ENCODE results near the gene APBA2. TPM values are rescaled to one million over a fixed set of nuclear protein-coding genes. Genes with fewer than 3 reads are reported as not detected.

Gene APBA2
- total RNA-seq, 1 donor from 2014 or later, result 33.1 TPM

- DNase-seq (ENCODE audit: low spot score in 2 of 2, unreplicated experiment in 2 of 2), result no peak
- H3K9me3 Mint-ChIP-seq, result peaks cover 4% of the 10 kb centered on the region
- peaks cover 14% of the 10 kb centered on the region for H3K4me1 Mint-ChIP-seq
- H3K27me3 Mint-ChIP-seq (ENCODE audit: low read depth), result no peaks in the 10 kb centered on the region
- H3K4me3 Mint-ChIP-seq, result no peak overlapping the region
- H3K27ac Mint-ChIP-seq, result no peak overlapping the region
- no peaks in the 10 kb centered on the region for H3K36me3 Mint-ChIP-seq
- TF ChIP-seq, protein P1, sequence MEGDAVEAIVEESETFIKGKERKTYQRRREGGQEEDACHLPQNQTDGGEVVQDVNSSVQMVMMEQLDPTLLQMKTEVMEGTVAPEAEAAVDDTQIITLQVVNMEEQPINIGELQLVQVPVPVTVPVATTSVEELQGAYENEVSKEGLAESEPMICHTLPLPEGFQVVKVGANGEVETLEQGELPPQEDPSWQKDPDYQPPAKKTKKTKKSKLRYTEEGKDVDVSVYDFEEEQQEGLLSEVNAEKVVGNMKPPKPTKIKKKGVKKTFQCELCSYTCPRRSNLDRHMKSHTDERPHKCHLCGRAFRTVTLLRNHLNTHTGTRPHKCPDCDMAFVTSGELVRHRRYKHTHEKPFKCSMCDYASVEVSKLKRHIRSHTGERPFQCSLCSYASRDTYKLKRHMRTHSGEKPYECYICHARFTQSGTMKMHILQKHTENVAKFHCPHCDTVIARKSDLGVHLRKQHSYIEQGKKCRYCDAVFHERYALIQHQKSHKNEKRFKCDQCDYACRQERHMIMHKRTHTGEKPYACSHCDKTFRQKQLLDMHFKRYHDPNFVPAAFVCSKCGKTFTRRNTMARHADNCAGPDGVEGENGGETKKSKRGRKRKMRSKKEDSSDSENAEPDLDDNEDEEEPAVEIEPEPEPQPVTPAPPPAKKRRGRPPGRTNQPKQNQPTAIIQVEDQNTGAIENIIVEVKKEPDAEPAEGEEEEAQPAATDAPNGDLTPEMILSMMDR (IDR thresholded peaks at IDR 0.05; ENCODE audit: unreplicated experiment), result no peak
Measured at GRCh38 chr15:28954466-28955159, 68.8 kb downstream of the APBA2 start.

GRCh38 chr15:28955160-28955992, 69.6 kb downstream of the APBA2 start:
- Mint-ChIP-seq H3K4me3 (no peak overlapping the region), H3K27me3 (ENCODE audit: low read depth) (no peaks in the 10 kb centered on the region), H3K9me3 (peaks cover 4% of the 10 kb centered on the region), H3K4me1 (peaks cover 14% of the 10 kb centered on the region), H3K36me3 (no peaks in the 10 kb centered on the region), H3K27ac (peak overlapping the region; percentile 9)
- DNase-seq (ENCODE audit: low spot score in 2 of 2, unreplicated experiment in 2 of 2), result peak in 1 of 2 experiments; percentile 34
- TF ChIP-seq, protein P1 (IDR thresholded peaks at IDR 0.05; ENCODE audit: unreplicated experiment), result no peak

DNA sequence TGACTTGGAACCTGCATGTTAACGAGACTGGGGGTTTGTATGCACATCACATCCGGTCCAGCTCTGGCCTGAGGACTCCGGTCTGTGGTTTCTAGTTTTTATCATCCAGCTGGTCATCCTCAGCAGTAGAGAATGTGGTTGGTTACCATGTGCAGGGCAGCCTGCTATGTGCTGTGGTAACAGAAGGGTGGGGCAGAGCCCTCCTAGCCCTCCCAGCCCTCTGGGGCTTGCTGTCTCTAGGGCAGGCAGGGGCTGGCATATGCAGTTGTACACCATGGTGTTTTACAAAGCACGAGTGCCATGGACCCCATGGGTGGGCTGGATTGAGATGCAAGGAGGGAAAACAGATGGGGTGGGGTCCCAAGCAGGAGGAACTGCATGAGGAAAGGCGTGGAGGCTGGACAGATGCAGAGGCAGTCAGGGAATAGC, 70.2 kb downstream of the APBA2 start:
- no peaks in the 10 kb centered on the region for H3K36me3 Mint-ChIP-seq
- peaks cover 14% of the 10 kb centered on the region for H3K4me1 Mint-ChIP-seq
- DNase-seq (ENCODE audit: low spot score in 2 of 2, unreplicated experiment in 2 of 2), result peak in 1 of 2 experiments; percentile 21
- TF ChIP-seq, protein P1 (IDR thresholded peaks at IDR 0.05; ENCODE audit: unreplicated experiment), result no peak
- peaks cover 4% of the 10 kb centered on the region for H3K9me3 Mint-ChIP-seq
- no peaks in the 10 kb centered on the region for H3K27me3 Mint-ChIP-seq (ENCODE audit: low read depth)
- H3K27ac Mint-ChIP-seq, result no peak overlapping the region
- H3K4me3 Mint-ChIP-seq, result no peak overlapping the region

- TF ChIP-seq, protein P1 (IDR thresholded peaks at IDR 0.05; ENCODE audit: unreplicated experiment), result no peak
- H3K27ac Mint-ChIP-seq, result no peak overlapping the region
- peaks cover 4% of the 10 kb centered on the region for H3K9me3 Mint-ChIP-seq
- H3K4me1 Mint-ChIP-seq, result peaks cover 14% of the 10 kb centered on the region
- no peaks in the 10 kb centered on the region for H3K27me3 Mint-ChIP-seq (ENCODE audit: low read depth)
- no peak for DNase-seq (ENCODE audit: low spot score in 2 of 2, unreplicated experiment in 2 of 2)
- H3K4me3 Mint-ChIP-seq, result no peak overlapping the region
- no peaks in the 10 kb centered on the region for H3K36me3 Mint-ChIP-seq
Measured at GRCh38 chr15:28956491-28956890, 70.7 kb downstream of the APBA2 start.

- H3K27me3 Mint-ChIP-seq (ENCODE audit: low read depth), result no peaks in the 10 kb centered on the region
- peaks cover 4% of the 10 kb centered on the region for H3K9me3 Mint-ChIP-seq
- TF ChIP-seq, protein P1 (IDR thresholded peaks at IDR 0.05; ENCODE audit: unreplicated experiment), result no peak
- H3K4me1 Mint-ChIP-seq, result peaks cover 14% of the 10 kb centered on the region
- no peaks in the 10 kb centered on the region for H3K36me3 Mint-ChIP-seq
- no peak overlapping the region for H3K4me3 Mint-ChIP-seq
- H3K27ac Mint-ChIP-seq, result no peak overlapping the region
- no peak for DNase-seq (ENCODE audit: low spot score in 2 of 2, unreplicated experiment in 2 of 2)
Measured at GRCh38 chr15:28957606-28958498, 72.1 kb downstream of the APBA2 start.
